ENCODE data around the gene DPYSL3. TPM values are rescaled to one million over a fixed set of nuclear protein-coding genes. Genes with fewer than 3 reads are reported as not detected.
A peak's percentile ranks its signal among the peaks of the same experiment; 100 is the strongest.

DPYSL3 gene
- total RNA-seq, 1 donor = 157 TPM

DNA sequence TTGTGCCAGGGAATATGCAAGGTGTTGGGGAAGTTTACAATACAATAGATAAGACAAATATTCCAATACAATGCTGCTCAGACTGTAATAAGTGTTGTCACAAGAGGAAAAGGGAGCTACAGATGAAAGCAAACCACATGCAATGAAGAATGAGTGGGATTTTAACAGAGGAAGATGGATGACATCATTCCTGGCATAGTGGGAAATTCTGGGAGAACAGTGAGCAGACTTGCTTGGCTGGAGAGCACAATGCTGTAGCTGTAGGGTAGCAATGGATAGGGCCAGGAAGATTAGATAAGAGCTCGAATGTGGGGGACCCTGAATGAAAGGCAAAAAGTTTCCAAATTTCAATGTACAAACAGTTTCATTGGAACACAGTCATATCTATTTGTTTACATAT is 9.5 kb upstream of the DPYSL3 start:
- no peak for DNase-seq (ENCODE audit: low read depth)
- TF ChIP-seq CTCF (IDR thresholded peaks at IDR 0.05; ENCODE audit: insufficient read depth, low read length) = no peak
- H3K4me3 ChIP-seq (ENCODE audit: low read depth, low read length) = no peak overlapping the region

DNA sequence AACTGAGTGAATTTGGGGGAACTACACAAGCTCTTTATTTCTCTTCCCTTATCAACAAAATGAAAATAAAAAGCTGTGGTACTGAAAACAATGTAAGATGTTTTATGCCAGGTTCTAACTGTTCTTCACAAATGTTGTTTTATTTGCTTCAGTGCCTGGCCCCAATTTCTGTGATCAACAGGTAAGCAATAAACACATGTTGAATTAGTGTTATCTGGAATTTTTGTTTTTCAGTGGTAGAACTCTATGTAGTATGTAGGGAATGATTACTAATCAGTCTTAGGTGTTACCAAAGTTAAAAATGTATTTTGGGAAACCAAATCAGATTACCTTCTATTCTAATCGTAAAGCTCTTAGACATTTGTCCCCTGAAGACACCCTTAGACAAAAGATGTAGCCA is 7.5 kb upstream of the DPYSL3 start:
- no peak for DNase-seq (ENCODE audit: low read depth)
- TF ChIP-seq CTCF (IDR thresholded peaks at IDR 0.05; ENCODE audit: insufficient read depth, low read length) = no peak
- no peak overlapping the region for H3K4me3 ChIP-seq (ENCODE audit: low read depth, low read length)

- no peak overlapping the region for H3K4me3 ChIP-seq (ENCODE audit: low read depth, low read length)
- DNase-seq (ENCODE audit: low read depth) = no peak
- TF ChIP-seq CTCF (IDR thresholded peaks at IDR 0.05; ENCODE audit: insufficient read depth, low read length) = no peak
Observed at GRCh38 chr5:147515269-147515668, 5.4 kb upstream of the DPYSL3 start.

- H3K4me3 ChIP-seq (ENCODE audit: low read depth, low read length) = no peak overlapping the region
- DNase-seq (ENCODE audit: low read depth) = no peak
- TF ChIP-seq CTCF (IDR thresholded peaks at IDR 0.05; ENCODE audit: insufficient read depth, low read length) = no peak
Observed at GRCh38 chr5:147512659-147513379, 3.0 kb upstream of the DPYSL3 start.

- DNase-seq (ENCODE audit: low read depth) = no peak
- TF ChIP-seq CTCF (IDR thresholded peaks at IDR 0.05; ENCODE audit: insufficient read depth, low read length) = no peak
- H3K4me3 ChIP-seq (ENCODE audit: low read depth, low read length) = no peak overlapping the region
Observed at GRCh38 chr5:147510885-147511284, 1.0 kb upstream of the DPYSL3 start.

- H3K4me3 ChIP-seq (ENCODE audit: low read depth, low read length) = peak overlapping the region; percentile 98
- peak; percentile 35 for DNase-seq (ENCODE audit: low read depth)
- TF ChIP-seq CTCF (IDR thresholded peaks at IDR 0.05; ENCODE audit: insufficient read depth, low read length) = no peak
Observed at GRCh38 chr5:147509041-147509709, 693 bp downstream of the DPYSL3 start.

Data from fibroblast of the aortic adventitia (primary cell).